Kidney capillary endothelial cell (primary cell): ENCODE data around the gene BBS2.

Experiments used
- DNase-seq: peaks from one replicate; pipeline ENCODE4 v3.0.0-alpha.2; 2018; ENCODE audit warnings: low spot score

The BBS2 gene

DNA sequence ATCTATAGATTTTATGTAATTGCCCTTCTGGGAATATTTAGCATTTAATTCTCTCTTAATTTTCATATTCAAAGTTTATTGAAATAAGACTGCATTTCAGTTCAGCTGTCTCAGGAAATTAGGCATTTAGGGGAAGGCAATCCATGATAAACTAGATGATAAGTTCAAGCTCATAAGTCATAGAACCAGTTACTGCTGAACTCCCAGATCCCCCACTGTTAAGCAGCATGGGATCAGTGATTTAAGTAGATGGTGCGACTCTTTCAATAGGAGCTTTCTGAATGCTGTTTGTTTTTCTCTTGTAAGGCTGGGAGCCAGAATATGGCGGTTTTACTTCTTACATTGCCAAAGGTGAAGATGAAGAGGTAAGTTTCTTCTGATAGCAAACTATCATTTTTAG lies 44.6 kb downstream of the BBS2 start:
- no peak for DNase-seq

DNA sequence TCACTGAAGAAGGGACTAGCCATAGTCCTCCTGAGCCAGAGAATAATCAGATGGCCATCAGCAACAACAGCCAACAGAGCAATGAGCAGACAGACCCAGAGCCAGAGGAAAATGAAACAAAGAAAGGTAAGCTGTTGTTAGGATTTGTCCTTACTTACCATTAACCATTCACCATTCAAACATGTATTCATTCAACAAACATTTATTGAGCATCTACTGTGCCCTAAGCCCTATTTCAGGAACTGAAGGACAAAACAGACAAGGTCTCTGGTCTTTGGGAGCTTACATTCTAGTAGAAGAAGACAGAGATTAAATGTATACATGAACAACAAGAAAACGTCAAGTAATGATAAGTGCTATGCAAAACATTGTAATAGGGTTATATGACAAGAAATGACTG lies 49.2 kb downstream of the BBS2 start:
- DNase-seq, result no peak

DNA sequence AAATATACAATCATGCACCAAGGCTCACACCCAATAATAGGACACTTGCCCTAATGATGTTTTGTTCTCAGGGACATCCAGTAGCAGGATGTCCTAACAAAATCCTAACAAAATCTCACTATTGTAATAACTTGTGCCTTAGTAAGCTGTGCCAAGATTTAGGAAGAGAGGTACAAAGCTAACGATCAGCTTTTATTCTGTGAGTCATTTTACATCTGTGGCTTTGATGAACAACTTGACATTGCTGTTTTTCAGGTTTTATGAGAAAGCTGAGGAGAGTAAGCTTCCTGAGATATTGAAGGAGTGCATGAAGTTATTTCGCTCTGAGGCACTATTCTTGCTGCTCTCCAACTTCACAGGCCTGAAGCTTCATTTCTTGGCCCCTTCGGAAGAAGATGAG lies 49.6 kb downstream of the BBS2 start:
- no peak for DNase-seq

DNA sequence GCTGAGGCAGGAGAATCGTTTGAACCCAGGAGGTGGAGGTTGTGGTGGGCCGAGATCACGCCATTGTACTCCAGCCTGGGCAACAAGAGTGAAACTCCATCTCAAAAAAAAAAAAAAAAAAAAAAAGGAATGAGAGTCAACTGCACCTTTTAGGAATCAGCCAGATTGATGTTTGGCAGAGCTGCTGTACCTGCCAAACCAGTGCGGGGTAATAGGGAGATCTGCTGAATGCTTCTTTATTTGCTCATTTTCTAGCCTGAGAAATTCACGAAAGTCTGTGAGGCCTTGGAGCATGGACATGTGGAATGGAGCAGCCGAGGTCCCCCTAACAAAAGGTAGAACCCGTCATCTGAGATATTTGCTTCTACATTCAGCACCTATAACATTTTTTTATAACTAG lies 50.1 kb downstream of the BBS2 start:
- DNase-seq, result no peak

DNA sequence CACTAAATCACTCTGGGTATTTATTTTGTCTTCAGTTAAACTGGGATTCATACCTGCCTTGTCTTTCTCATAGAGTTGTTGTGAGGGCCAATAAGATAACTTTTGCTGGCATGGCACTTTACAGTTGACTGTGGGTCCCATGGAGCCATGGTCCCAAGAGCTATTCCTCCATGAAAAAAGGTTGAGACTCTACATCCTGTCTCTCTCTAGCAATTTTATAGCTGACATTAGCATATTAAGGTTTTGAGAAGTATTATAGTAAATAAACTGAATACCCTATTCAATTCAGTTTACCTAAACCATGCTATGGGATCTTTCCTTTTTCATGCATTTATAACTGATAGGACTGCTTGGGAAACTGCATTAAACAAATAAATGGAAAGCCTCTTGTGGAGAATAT lies 51.0 kb downstream of the BBS2 start:
- DNase-seq, result no peak

DNA sequence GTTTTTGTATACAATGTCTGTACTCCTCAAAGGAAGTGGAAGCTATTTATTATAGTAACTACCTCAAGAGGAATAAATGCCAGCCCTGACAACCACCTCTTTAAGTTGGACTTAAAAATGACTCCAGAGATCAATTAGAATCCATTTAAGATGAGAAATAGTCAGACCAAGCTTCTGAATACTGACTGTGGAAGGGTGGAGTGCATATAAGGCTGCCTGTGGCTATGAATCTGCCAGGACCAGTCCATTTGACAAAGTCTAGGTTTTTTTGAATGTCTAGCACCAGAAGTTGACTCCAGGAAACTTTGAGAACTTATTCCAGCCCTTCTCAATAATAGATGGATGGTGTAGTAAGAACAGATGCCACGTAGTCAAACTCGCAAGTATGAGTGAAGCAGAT lies 53.5 kb downstream of the BBS2 start:
- no peak for DNase-seq

DNA sequence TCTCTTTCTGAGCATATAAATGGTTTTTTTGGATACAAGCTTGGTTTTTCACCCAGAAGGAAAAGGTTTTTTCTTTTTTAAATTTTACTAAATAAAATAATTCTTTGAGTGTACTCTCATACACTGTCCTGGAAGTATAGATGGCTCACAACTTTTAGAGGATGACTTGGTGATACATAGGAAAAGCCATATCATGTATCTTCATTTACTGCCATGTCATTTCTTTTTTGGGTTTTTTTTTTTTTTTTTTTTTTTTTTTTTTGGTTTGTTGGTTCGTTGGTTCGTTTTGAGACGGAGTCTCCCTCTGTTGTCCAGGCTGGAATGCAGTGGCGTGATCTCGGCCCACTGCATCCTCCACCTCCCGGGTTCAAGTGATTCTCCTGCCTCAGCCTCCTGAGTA lies 56.7 kb downstream of the BBS2 start:
- DNase-seq, result no peak

DNA sequence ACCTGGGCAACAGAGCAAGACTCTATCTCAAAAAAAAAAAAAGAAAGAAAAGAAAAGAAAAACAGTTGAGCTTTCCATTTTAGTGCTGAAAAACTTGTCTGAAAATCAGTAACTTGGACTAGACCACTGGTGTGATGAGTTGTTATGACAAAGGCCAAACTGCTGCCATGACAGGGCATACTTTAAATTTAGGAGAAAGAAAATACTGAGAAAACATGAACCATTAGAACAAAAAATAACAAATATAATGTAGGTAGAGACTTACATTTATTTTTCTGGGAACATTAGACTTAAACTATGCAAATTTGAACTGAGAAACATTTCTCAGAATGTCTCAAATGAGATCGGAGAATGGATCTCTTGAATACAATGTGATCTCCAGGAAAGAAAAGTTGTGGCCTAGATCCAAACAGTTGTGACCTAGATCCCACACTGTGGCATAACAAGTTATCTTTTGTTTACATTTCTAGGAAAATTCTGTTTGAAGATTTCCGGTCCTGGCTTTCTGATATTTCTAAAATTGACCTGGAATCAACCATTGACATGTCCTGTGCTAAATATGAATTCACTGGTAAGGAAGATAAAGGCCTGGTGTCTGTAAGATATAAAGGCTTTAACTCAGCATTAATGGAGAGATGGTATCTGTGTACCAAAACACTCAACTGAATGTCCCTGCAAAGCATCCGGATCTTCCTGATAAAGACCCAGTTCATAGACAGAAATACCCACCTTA lies 57.6 kb downstream of the BBS2 start:
- DNase-seq, result no peak

DNA sequence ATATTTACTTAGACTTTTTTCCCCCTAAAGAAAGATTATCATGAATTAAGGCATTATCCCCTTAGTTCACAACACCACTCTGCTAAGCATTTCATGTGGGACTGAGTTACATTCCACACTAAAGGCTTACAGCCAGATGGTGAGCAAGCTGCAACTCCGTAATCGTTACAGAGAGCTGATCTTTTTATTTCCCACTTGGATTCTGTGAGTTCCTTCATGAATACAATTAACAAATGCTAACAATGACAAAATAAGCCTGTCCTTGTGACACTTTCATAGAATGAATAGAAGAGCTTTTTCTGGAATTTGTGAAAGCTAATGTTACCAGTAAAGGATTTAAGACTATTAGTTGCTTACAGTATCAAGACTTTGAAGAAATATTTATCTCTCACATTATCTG lies 59.7 kb downstream of the BBS2 start:
- DNase-seq, result no peak

DNA sequence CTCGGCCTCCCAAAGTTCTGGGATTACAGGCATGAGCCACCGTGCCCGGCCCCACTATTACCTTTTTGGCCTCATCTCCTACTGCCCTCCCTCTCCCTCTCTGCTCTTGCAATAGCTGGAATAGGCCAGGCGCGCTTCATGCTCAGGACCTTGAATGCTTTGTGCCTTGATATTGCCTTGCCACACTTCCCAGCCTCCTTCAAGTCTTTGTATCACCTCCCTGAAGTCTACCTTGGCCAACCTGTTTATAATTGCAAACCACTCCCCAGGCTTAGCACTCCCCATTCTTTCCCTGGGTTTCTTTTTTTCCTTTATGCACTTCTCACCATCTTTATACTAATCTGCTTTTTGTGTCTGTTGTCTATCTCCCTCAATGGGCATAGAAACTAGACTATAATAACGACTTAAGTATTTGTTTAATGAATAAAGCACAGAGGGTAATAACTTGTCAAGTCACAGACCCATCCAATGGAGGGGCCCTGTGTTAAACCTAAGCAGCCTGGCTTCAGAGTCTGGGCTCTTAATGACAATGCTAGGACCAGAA lies 61.8 kb downstream of the BBS2 start:
- DNase-seq, result no peak

DNA sequence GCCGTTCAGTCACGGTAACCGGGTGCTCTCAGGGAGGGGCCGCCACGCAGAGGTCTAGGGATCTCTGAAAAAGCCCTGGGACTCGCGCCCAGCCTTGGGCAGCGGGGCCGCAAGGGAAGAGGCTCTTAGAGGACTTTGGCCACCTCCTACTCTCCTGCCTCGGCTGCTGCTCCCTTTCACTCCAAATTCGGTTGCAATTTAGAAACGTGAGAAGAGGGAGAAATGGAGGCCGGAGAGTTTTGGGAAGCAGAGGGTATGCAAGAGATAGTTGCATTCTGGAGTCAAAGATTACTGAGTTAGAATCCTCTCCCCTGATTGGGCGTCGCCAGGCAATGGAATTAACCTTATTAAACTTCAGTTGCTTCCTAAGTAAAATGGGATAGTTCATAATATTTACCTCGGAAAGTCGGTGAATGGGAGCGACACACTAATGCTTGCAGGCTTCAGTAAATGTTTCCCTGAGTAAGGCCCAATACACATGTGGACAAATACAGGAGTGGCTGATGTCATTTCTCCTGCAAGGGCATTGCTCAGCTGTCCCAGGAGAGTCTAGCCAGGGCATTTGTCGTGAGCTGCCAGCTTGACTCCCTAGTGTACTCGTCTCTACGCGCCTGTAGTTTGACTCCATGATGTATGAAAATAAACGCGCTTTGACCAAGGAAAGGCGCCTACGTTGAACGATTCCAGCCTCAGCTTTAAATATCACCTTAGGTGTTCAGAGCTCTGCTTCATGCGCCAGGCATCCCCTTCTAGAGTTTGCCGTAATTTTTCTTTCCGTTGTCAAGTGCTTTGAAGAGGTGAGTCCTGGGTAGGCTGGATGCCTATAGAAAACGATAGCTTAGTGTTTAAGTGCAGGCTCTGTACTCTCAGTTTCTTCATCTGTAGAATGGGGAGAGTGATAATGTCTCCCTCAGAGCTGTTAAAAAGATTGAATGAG lies 67.8 kb downstream of the BBS2 start:
- DNase-seq, result peak; percentile 62

DNA sequence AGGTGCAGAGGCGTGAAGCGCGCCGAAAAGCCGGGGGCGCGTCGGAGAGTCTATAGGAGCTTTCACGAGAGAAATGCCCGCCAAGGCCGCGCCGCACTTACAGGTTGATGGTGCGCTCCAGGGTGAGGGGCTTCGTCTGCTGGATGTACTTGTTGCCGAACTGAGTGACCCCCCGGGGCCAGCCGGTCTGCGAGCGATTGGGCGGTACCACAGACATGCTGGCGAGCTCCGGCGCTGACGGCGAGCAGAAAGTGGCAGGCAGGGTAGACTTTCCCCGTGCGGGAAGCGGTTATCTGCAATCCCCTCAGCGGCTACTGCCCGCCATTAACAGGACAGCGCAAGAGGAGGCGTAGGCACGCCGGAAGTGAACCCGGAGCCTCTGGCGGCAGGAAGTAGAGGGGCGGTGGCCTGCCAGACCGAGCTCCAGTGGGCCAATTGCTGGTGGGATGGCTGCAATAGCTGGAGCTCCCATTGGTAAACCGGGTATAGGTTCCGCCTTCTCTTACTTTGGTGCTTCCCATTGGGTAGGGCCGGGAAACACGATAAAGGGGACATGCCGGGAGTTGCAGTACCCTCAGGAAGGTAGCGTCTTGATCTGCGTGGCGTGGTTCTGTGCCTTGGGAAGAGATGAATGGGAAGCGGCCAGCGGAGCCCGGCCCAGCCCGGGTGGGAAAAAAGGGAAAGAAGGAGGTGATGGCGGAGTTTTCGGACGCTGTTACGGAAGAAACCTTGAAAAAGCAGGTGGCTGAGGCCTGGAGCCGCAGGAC lies 68.7 kb downstream of the BBS2 start, which contains the start of the genes NUDT21 and OGFOD1:
Gene NUDT21, minus strand, starts transcription at position 347 of the 767 bp plus-strand sequence. Its CDS starts 130 bp downstream, at position 217.
Gene OGFOD1, plus strand, starts transcription at position 569 of the 767 bp plus-strand sequence. Its CDS starts 59 bp downstream, at position 628.
- peak; percentile 99 for DNase-seq

DNA sequence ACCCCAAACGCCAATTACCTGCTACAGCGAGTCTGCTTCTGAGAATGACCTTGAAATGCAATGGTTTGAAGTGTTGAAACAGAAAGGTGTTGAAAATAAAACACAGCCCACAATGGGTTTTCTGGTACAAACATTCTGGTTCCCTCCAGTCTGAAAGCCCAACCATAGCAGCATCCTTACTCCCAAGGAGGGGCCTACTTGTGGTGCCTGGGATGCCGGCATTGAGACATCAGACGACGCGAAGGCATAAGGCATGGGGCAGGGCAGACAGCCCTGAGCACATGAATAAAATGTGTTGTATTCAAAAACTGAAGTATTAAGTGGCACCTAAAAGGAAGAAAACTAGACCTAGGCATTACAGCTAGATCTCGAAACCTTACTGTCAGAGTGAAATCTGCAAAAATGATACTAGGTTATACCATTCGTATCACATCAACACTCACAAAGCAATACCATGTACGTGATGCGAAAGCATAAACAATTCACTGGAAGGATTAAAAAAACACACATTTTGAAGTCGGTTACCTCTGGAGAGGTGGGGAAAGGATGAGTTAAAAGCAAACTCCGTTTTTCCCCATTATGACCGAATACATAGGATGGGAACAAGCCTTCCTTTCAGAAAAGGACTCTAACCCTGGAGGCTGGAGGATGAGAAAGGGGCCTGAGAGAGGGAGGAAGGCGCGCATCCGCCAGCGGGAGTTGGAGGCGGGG lies 69.4 kb downstream of the BBS2 start:
- peak; percentile 8 for DNase-seq

DNA sequence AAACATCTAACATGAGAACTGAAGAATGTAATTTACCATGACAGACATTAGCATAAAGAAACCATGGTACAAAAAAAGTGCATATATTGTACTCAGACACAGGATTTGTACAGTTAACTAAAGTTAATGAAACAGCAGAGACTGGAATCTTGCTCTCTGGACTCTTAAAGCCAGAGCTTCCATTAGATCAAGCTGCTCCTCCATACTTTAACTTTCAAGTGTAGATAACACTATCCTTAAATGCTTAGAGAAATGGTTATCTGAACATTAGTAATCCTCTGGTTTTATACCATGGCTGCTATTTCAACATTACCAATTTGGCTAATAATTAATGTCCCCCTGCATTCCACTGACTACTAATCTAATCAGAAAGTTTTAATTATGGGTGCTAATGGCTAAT lies 71.8 kb downstream of the BBS2 start:
- no peak for DNase-seq

DNA sequence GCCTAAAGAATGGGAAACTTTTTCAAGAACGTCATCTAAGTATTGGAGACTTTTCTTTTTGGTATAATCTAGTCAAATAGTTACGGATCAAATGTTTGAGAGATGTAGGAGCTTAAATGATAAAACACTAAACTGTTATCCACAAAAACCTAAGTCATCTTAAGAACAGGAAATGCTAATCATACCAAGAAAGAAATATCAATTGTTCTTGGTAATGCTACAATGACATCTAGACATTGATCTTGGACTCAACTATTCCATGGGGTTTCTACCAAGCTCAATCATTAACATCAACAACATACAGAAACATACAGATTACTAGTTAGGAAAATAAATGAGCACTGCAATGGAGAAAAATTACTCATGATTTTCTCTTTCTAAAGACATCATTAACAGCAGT lies 72.5 kb downstream of the BBS2 start:
- DNase-seq, result no peak

DNA sequence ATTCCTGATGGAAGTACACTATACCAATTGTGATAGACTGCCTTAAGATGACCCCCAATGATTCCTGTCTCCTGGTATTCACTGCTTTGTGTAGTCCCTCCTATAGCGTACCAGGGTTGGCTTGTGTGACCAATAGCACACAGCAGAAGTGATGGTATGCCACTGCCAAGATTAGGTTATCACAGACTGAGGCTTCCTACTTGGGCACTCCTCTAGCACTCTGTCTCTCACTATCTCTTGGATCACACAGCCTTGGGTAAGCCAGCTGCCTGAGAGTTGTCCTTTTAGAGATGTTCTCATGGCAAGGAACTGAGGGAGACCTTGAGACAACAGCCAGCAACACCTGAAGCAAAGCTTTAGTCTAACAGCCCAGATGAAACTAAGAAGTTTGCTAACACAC lies 81.8 kb downstream of the BBS2 start:
- DNase-seq, result no peak

DNA sequence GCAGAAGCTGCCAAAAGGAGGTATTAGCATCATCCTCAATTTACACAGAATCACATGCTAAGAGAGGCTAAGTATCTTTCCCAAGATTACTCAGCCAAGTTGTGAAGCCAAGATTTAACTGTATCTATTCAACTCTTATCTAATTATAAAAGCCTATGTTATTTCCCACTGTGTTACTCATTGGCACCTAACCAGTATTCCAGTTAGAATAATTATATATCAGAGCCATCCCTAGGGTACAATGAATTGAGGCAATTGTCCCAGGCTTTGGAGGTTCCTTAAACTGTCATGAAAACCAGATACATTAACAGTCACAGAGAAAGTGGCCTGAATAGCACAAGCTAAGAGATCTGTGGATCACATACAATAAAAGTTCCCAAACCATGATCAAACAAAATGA lies 83.6 kb downstream of the BBS2 start:
- DNase-seq, result no peak
